Stimulated activated memory B cell treated with anti-CD40 and anti-IgM and Interleukin-4, amounts not matched to agents 10 μg/mL and 1 μg/mL and 100 μg/mL, for 72 hours (primary cell): Measurements from ENCODE around the gene BRD3OS.

Source experiments
- ATAC-seq: fragments of 150-1000 bp; cut with Tn5 transposase; 2 replicates; pipeline ENCODE4 v1.10.0; 2021
- H3K27ac Mint-ChIP-seq: one replicate; pipeline ENCODE4 v1.8.0; 2022; ENCODE audit warnings: mild to moderate bottlenecking, mixed read lengths
- H3K27me3 Mint-ChIP-seq: one replicate; pipeline ENCODE4 v1.8.0; 2022; ENCODE audit warnings: mixed read lengths
- H3K36me3 Mint-ChIP-seq: one replicate; pipeline ENCODE4 v1.8.0; 2022; ENCODE audit warnings: mixed read lengths
- H3K4me1 Mint-ChIP-seq: one replicate; pipeline ENCODE4 v1.8.0; 2022; ENCODE audit warnings: mixed read lengths
- H3K4me3 Mint-ChIP-seq: one replicate; pipeline ENCODE4 v1.8.0; 2022; ENCODE audit warnings: mild to moderate bottlenecking, moderate library complexity, mixed read lengths
- H3K9me3 Mint-ChIP-seq: one replicate; pipeline ENCODE4 v1.8.0; 2022; ENCODE audit warnings: mixed read lengths

Gene BRD3OS

GRCh38 chr9:134056483-134057306, 31.4 kb downstream of the BRD3OS start:
- Mint-ChIP-seq H3K4me1 (peaks cover 67% of the 10 kb centered on the region), H3K4me3 (no peak overlapping the region), H3K36me3 (peaks cover 7% of the 10 kb centered on the region), H3K27ac (no peak overlapping the region), H3K9me3 (no peaks in the 10 kb centered on the region), H3K27me3 (no peaks in the 10 kb centered on the region)
- no peak for ATAC-seq

- no peak for ATAC-seq
- peaks cover 6% of the 10 kb centered on the region for H3K36me3 Mint-ChIP-seq
- no peak overlapping the region for H3K4me3 Mint-ChIP-seq
- H3K9me3 Mint-ChIP-seq = no peaks in the 10 kb centered on the region
- no peaks in the 10 kb centered on the region for H3K27me3 Mint-ChIP-seq
- H3K4me1 Mint-ChIP-seq = peaks cover 73% of the 10 kb centered on the region
- no peak overlapping the region for H3K27ac Mint-ChIP-seq
These were observed 32.0 kb downstream of the BRD3OS start for GRCh38 chr9:134057307-134057657.

GRCh38 chr9:134057751-134058701, 32.7 kb downstream of the BRD3OS start:
- ATAC-seq = no peak
- H3K9me3 Mint-ChIP-seq = no peaks in the 10 kb centered on the region
- H3K4me1 Mint-ChIP-seq = peaks cover 81% of the 10 kb centered on the region
- H3K4me3 Mint-ChIP-seq = no peak overlapping the region
- H3K27ac Mint-ChIP-seq = peak overlapping the region; percentile 35
- peaks cover 2% of the 10 kb centered on the region for H3K36me3 Mint-ChIP-seq
- H3K27me3 Mint-ChIP-seq = no peaks in the 10 kb centered on the region

GRCh38 chr9:134058716-134059115, 33.4 kb downstream of the BRD3OS start:
- no peak overlapping the region for H3K4me3 Mint-ChIP-seq
- ATAC-seq = no peak
- no peaks in the 10 kb centered on the region for H3K27me3 Mint-ChIP-seq
- H3K27ac Mint-ChIP-seq = peak overlapping the region; percentile 35
- H3K36me3 Mint-ChIP-seq = no peaks in the 10 kb centered on the region
- H3K9me3 Mint-ChIP-seq = no peaks in the 10 kb centered on the region
- peaks cover 88% of the 10 kb centered on the region for H3K4me1 Mint-ChIP-seq

GRCh38 chr9:134059188-134059641, 33.9 kb downstream of the BRD3OS start:
- ATAC-seq = no peak
- peak overlapping the region; percentile 35 for H3K27ac Mint-ChIP-seq
- no peaks in the 10 kb centered on the region for H3K9me3 Mint-ChIP-seq
- H3K27me3 Mint-ChIP-seq = no peaks in the 10 kb centered on the region
- no peaks in the 10 kb centered on the region for H3K36me3 Mint-ChIP-seq
- no peak overlapping the region for H3K4me3 Mint-ChIP-seq
- H3K4me1 Mint-ChIP-seq = peaks cover 88% of the 10 kb centered on the region

- Mint-ChIP-seq H3K27me3 (no peaks in the 10 kb centered on the region), H3K36me3 (no peaks in the 10 kb centered on the region), H3K4me3 (peak overlapping the region; percentile 39), H3K27ac (no peak overlapping the region), H3K9me3 (no peaks in the 10 kb centered on the region), H3K4me1 (peaks cover 90% of the 10 kb centered on the region)
- ATAC-seq = peak; percentile 95
These were observed 34.5 kb downstream of the BRD3OS start for GRCh38 chr9:134059661-134060395.

GRCh38 chr9:134060546-134060945, 35.3 kb downstream of the BRD3OS start:
- H3K36me3 Mint-ChIP-seq = no peaks in the 10 kb centered on the region
- H3K27ac Mint-ChIP-seq = no peak overlapping the region
- H3K9me3 Mint-ChIP-seq = no peaks in the 10 kb centered on the region
- no peaks in the 10 kb centered on the region for H3K27me3 Mint-ChIP-seq
- no peak for ATAC-seq
- peak overlapping the region; percentile 39 for H3K4me3 Mint-ChIP-seq
- H3K4me1 Mint-ChIP-seq = peaks cover 90% of the 10 kb centered on the region

GRCh38 chr9:134061019-134061687, 35.9 kb downstream of the BRD3OS start:
- ATAC-seq = no peak
- Mint-ChIP-seq H3K36me3 (no peaks in the 10 kb centered on the region), H3K9me3 (no peaks in the 10 kb centered on the region), H3K4me1 (peaks cover 90% of the 10 kb centered on the region), H3K27me3 (no peaks in the 10 kb centered on the region), H3K4me3 (no peak overlapping the region), H3K27ac (no peak overlapping the region)

GRCh38 chr9:134061688-134062371, 36.5 kb downstream of the BRD3OS start:
- no peak overlapping the region for H3K4me3 Mint-ChIP-seq
- H3K9me3 Mint-ChIP-seq = no peaks in the 10 kb centered on the region
- ATAC-seq = no peak
- no peak overlapping the region for H3K27ac Mint-ChIP-seq
- no peaks in the 10 kb centered on the region for H3K36me3 Mint-ChIP-seq
- peaks cover 90% of the 10 kb centered on the region for H3K4me1 Mint-ChIP-seq
- no peaks in the 10 kb centered on the region for H3K27me3 Mint-ChIP-seq

- Mint-ChIP-seq H3K36me3 (no peaks in the 10 kb centered on the region), H3K27me3 (no peaks in the 10 kb centered on the region), H3K9me3 (no peaks in the 10 kb centered on the region), H3K4me3 (no peak overlapping the region), H3K4me1 (peaks cover 85% of the 10 kb centered on the region), H3K27ac (no peak overlapping the region)
- ATAC-seq = no peak
These were observed 37.3 kb downstream of the BRD3OS start for GRCh38 chr9:134062461-134063087.

GRCh38 chr9:134063088-134063570, 37.8 kb downstream of the BRD3OS start:
- no peak for ATAC-seq
- Mint-ChIP-seq H3K4me1 (peaks cover 84% of the 10 kb centered on the region), H3K27ac (no peak overlapping the region), H3K9me3 (no peaks in the 10 kb centered on the region), H3K36me3 (no peaks in the 10 kb centered on the region), H3K4me3 (no peak overlapping the region), H3K27me3 (no peaks in the 10 kb centered on the region)

GRCh38 chr9:134063571-134064450, 38.5 kb downstream of the BRD3OS start:
- peaks cover 77% of the 10 kb centered on the region for H3K4me1 Mint-ChIP-seq

GRCh38 chr9:134064711-134065110, 39.4 kb downstream of the BRD3OS start:
- peaks cover 68% of the 10 kb centered on the region for H3K4me1 Mint-ChIP-seq
- H3K4me3 Mint-ChIP-seq = no peak overlapping the region
- no peak for ATAC-seq
- no peaks in the 10 kb centered on the region for H3K9me3 Mint-ChIP-seq
- H3K27me3 Mint-ChIP-seq = peaks cover 4% of the 10 kb centered on the region
- no peaks in the 10 kb centered on the region for H3K36me3 Mint-ChIP-seq
- peak overlapping the region; percentile 86 for H3K27ac Mint-ChIP-seq

More at GRCh38 chr9:134063571-134064450, 38.5 kb downstream of the BRD3OS start:
- no peak for ATAC-seq
- Mint-ChIP-seq H3K9me3 (no peaks in the 10 kb centered on the region), H3K27me3 (no peaks in the 10 kb centered on the region), H3K27ac (no peak overlapping the region), H3K4me3 (no peak overlapping the region), H3K36me3 (no peaks in the 10 kb centered on the region)
